ENCODE measurements around the gene SNRPA. TPM values are rescaled to one million over a fixed set of nuclear protein-coding genes. Genes with fewer than 3 reads are reported as not detected.
A peak's percentile ranks its signal among the peaks of the same experiment; 100 is the strongest.

The SNRPA gene
- total and polyA plus RNA-seq, 7 donors = 21.5 to 43.6 (median 32.1) TPM

GRCh38 chr19:40791349-40791748, 40.3 kb downstream of the SNRPA start:
- no peaks in the 10 kb centered on the region for H3K27me3 ChIP-seq (ENCODE audit: insufficient read depth in 3 of 3, low read length in 2 of 3)
- no peaks in the 10 kb centered on the region for H3K9me3 ChIP-seq
- DNase-seq = no peak
- no peak overlapping the region for H3K27ac ChIP-seq
- peaks cover 0 to 11% of the 10 kb centered on the region in 2 donors for H3K36me3 ChIP-seq (ENCODE audit: insufficient read depth in 1 of 2, low read depth in 1 of 2)
- H3K4me3 ChIP-seq = no peak overlapping the region
- intact Hi-C loops (cut with DNase I) = no loop called here
- no peaks in the 10 kb centered on the region for H3K4me1 ChIP-seq
- peak in 1 of 4 donors; percentile 26 for ATAC-seq
- 63 to 96% (median 90%) methylated on average over 7 of the region's 7 CpGs for WGBS, 3 donors
- no peak for TF ChIP-seq CTCF (IDR thresholded peaks at IDR 0.05)

- intact Hi-C loops (cut with DNase I) = no loop called here
- peaks cover 0 to 5% of the 10 kb centered on the region in 2 donors for H3K36me3 ChIP-seq (ENCODE audit: insufficient read depth in 1 of 2, low read depth in 1 of 2)
Measured at GRCh38 chr19:40791996-40792395, 41.0 kb downstream of the SNRPA start.

GRCh38 chr19:40797166-40797962, 46.4 kb downstream of the SNRPA start:
- Histone ChIP-seq H3K4me1 (peaks cover 24% of the 10 kb centered on the region), H3K27me3 (ENCODE audit: insufficient read depth in 3 of 3, low read length in 2 of 3) (no peaks in the 10 kb centered on the region), H3K4me3 (no peak overlapping the region), H3K36me3 (ENCODE audit: insufficient read depth in 1 of 2, low read depth in 1 of 2) (peaks cover 0 to 14% of the 10 kb centered on the region in 2 donors), H3K27ac (no peak overlapping the region), H3K9me3 (no peaks in the 10 kb centered on the region)
- WGBS, 3 donors = 93 to 96% (median 94%) methylated on average over 14 of the region's 14 CpGs
- ATAC-seq = no peak
- no peak for TF ChIP-seq CTCF (IDR thresholded peaks at IDR 0.05)
- DNase-seq = no peak
- intact Hi-C loops (cut with DNase I) = loop anchor here in 1 of 2 donors (5.0 kb wide), 1 partner anchor 45 kb away; the partner anchor contains the start of genes ACTMAP and SNRPA

More at GRCh38 chr19:40791996-40792395, 41.0 kb downstream of the SNRPA start:
- Histone ChIP-seq H3K4me1 (no peaks in the 10 kb centered on the region), H3K27me3 (ENCODE audit: insufficient read depth in 3 of 3, low read length in 2 of 3) (no peaks in the 10 kb centered on the region), H3K4me3 (no peak overlapping the region), H3K27ac (no peak overlapping the region), H3K9me3 (no peaks in the 10 kb centered on the region)
- ATAC-seq = no peak
- WGBS, 3 donors = 75 to 77% (median 76%) methylated on average over 3 of the region's 3 CpGs
- DNase-seq = no peak
- no peak for TF ChIP-seq CTCF (IDR thresholded peaks at IDR 0.05)

- Histone ChIP-seq H3K9me3 (no peaks in the 10 kb centered on the region), H3K27ac (peak overlapping the region; percentile 89), H3K36me3 (ENCODE audit: insufficient read depth in 1 of 2, low read depth in 1 of 2) (peaks cover 0 to 14% of the 10 kb centered on the region in 2 donors), H3K27me3 (ENCODE audit: insufficient read depth in 3 of 3, low read length in 2 of 3) (no peaks in the 10 kb centered on the region), H3K4me1 (peaks cover 31% of the 10 kb centered on the region), H3K4me3 (peak overlapping the region; percentile 95)
- TF ChIP-seq CTCF (IDR thresholded peaks at IDR 0.05) = peak; percentile 26
- ATAC-seq (peak; percentile 21 to 52 (median 50)), DNase-seq (peak; percentile 68 to 81)
- 10 to 18% (median 12%) methylated on average over 27 to 28 of the region's 28 CpGs for WGBS, 3 donors
- intact Hi-C loops (cut with DNase I) = loop anchor here in 1 of 2 donors (1.0 to 5.0 kb wide), 2 partner anchors 20 to 46 kb away; partner anchors contain the start of genes ACTMAP, RAB4B and SNRPA
Measured at GRCh38 chr19:40797963-40798682, 47.1 kb downstream of the SNRPA start.

All from psoas muscle (tissue), 8 donors.